Measurements from ENCODE around the gene HOXB3. TPM values are rescaled to one million over a fixed set of nuclear protein-coding genes. Genes with fewer than 3 reads are reported as not detected.

HOXB3 gene
- total RNA-seq, 1 experiment from 2014 or later = not detected

DNA sequence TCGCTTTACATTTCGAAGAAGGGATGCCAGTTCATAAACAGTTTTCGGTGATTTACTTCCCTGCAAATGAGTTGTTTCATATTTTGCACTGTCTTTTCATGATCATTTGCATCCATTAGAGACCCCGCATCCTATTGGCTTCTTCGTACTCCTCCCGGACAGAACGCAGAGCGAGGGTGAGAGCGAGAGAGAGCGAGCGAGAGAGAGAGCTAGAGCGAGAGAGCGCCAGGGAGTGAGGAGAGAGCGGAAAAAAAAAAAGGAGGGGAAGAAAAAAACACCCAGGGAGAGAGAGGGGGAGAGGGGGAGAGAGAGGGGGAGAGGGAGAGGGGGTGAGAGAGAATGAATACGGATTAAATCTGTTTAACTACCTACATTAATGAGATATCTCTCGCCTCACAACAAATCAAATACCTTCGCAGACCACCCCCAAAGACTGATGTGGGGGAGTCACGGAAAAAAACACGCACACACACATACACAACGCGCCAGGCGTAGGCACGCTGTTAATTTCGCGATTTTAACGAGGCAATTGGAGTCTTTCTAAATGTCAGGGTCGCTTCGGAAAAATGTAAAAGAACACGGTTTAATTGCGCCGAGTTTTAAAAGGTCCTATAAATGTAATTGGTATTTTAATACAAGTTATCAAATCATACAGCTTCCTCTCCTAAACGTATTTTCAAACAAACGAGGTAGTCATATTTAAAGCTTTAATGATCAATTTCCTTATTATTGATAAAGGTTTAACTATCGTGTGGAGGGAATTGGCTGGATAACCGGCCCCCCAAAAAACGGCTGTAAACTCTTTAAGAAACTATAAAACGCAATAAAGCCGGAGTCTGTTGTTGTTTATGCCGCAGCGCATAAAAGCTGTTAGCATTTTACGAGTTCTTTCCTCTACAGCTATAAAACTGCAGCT lies 25.3 kb upstream of the HOXB3 start, which contains the start of gene HOXB8:
HOXB8 (minus strand) TSS at position 246 of the 916 bp plus-strand sequence. CDS start 588 bp downstream, outside the sequence.
- no peak within 1 kb of the TSS for H2BK12ac ChIP-seq (ENCODE audit: insufficient read length, low read depth, low read length)
- H3K79me1 ChIP-seq (ENCODE audit: insufficient read depth, low read depth, low read length, poor library complexity, severe bottlenecking) = no peaks in the 10 kb centered on the region
- no peak within 1 kb of the TSS for H3K14ac ChIP-seq (ENCODE audit: insufficient read depth, low read length)
- H3K9ac ChIP-seq (ENCODE audit: extremely low read depth, insufficient read length, low read length) = no peak within 1 kb of the TSS
- no peak within 1 kb of the TSS for H2BK5ac ChIP-seq (ENCODE audit: insufficient read length, low read length)
- H3K79me2 ChIP-seq (ENCODE audit: insufficient read depth, low read length) = no peaks in the 10 kb centered on the region
- peaks cover 3% of the 10 kb centered on the region for H3K23me2 ChIP-seq (ENCODE audit: insufficient read length, low read depth, low read length, poor library complexity, severe bottlenecking)
- no peaks in the 10 kb centered on the region for H4K20me1 ChIP-seq (ENCODE audit: control insufficient read depth, insufficient read depth, insufficient read length)
- no peak within 1 kb of the TSS for H2BK120ac ChIP-seq (ENCODE audit: low read depth, low read length, poor library complexity, severe bottlenecking)
- H3K23ac ChIP-seq (ENCODE audit: insufficient read length, low read depth, low read length) = no peak within 1 kb of the TSS
- H3K4me1 ChIP-seq (ENCODE audit: insufficient read depth, low read length) = no peaks in the 10 kb centered on the region
- H3K4me2 ChIP-seq (ENCODE audit: insufficient read depth, insufficient read length, low read length) = no peak within 1 kb of the TSS
- H3K56ac ChIP-seq (ENCODE audit: insufficient read length, low read depth, low read length) = no peak within 1 kb of the TSS
- no CpG with 5 or more reads among the region's 41 CpGs for WGBS (ENCODE audit: extremely low coverage, insufficient read length, low lambda C conversion rate)
- H3K9me3 ChIP-seq (ENCODE audit: control insufficient read depth, low read depth, low read length) = no peaks in the 10 kb centered on the region
- H3K18ac ChIP-seq (ENCODE audit: insufficient read length, low read depth, low read length) = no peak within 1 kb of the TSS
- H2AK5ac ChIP-seq (ENCODE audit: insufficient read length, low read length) = no peak within 1 kb of the TSS
- H3K36me3 Mint-ChIP-seq (ENCODE audit: insufficient read depth in 1 of 3, low read depth in 3 of 3) = no peaks in the 10 kb centered on the region; a peak in 1 of 7 replicates
- no peak within 1 kb of the TSS for H3K27ac ChIP-seq (ENCODE audit: insufficient read length, low read depth, low read length)
- no peak within 1 kb of the TSS for H2BK20ac ChIP-seq (ENCODE audit: low read depth, low read length, poor library complexity, severe bottlenecking)
- H3K27me3 ChIP-seq (ENCODE audit: insufficient read depth, low read length) = peaks cover 97% of the 10 kb centered on the region
- peaks cover 7 to 21% of the 10 kb centered on the region in 2 experiments; a peak in 4 of 5 replicates for H3K9me3 Mint-ChIP-seq
- TF ChIP-seq, protein P1, sequence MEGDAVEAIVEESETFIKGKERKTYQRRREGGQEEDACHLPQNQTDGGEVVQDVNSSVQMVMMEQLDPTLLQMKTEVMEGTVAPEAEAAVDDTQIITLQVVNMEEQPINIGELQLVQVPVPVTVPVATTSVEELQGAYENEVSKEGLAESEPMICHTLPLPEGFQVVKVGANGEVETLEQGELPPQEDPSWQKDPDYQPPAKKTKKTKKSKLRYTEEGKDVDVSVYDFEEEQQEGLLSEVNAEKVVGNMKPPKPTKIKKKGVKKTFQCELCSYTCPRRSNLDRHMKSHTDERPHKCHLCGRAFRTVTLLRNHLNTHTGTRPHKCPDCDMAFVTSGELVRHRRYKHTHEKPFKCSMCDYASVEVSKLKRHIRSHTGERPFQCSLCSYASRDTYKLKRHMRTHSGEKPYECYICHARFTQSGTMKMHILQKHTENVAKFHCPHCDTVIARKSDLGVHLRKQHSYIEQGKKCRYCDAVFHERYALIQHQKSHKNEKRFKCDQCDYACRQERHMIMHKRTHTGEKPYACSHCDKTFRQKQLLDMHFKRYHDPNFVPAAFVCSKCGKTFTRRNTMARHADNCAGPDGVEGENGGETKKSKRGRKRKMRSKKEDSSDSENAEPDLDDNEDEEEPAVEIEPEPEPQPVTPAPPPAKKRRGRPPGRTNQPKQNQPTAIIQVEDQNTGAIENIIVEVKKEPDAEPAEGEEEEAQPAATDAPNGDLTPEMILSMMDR (conservative IDR thresholded peaks at IDR 0.05) = no peak
- H3K27me3 Mint-ChIP-seq (ENCODE audit: low read depth) = peaks cover 100% of the 10 kb centered on the region
- H4K8ac ChIP-seq (replicated peaks; ENCODE audit: insufficient read length, low read depth, low read length) = no peak within 1 kb of the TSS
- H3K4ac ChIP-seq (ENCODE audit: low read depth, low read length) = no peak within 1 kb of the TSS
- H4K5ac ChIP-seq (ENCODE audit: insufficient read length, low read depth, low read length) = no peak within 1 kb of the TSS
- H4K91ac ChIP-seq (ENCODE audit: insufficient read length, low read depth, low read length) = no peak within 1 kb of the TSS
- DNase-seq = no peak
- H3T11ph ChIP-seq (ENCODE audit: low read length) = no peak within 1 kb of the TSS
- H2AFZ ChIP-seq (ENCODE audit: low read length) = no peak within 1 kb of the TSS
- H3K27ac Mint-ChIP-seq = no peak within 1 kb of the TSS
- H3K4me3 Mint-ChIP-seq = no peak within 1 kb of the TSS
- H3K4me1 Mint-ChIP-seq = peaks cover 12 to 36% of the 10 kb centered on the region in 2 experiments
- peak within 1 kb of the TSS; percentile 53; the same call in 1 of the 2 replicates for H2BK15ac ChIP-seq (ENCODE audit: low read depth, low read length)
